Central memory CD8-positive, alpha-beta T cell (primary cell): ENCODE results near the gene ATP6V1B1.
"Not testable (repeated sequence)": the region's sequence is repeated elsewhere in the genome, so short reads cannot be mapped to it uniquely, and the experiment has no call there.

Experiments used
- ATAC-seq: fragments of 150-1000 bp; cut with Tn5 transposase; replicated peaks from 2 replicates; pipeline ENCODE4 v1.10.0; 2022; ENCODE audit warnings: mild to moderate bottlenecking, moderate FRiP score, moderate number of reproducible peaks; ENCODE audit not compliant: poor library complexity, severe bottlenecking; ENCODE audit errors: extremely low read depth
- DNase-seq, 2 donors: peaks; one replicate each; pipeline ENCODE4 v3.0.0; 2021; ENCODE audit warnings: low spot score in 2 of 2
- H3K27ac Mint-ChIP-seq: one replicate; pipeline ENCODE4 v1.8.0; 2022; ENCODE audit warnings: low read depth, mild to moderate bottlenecking, moderate library complexity, mixed read lengths
- H3K27me3 Mint-ChIP-seq: one replicate; pipeline ENCODE4 v1.8.0; 2022; ENCODE audit warnings: mixed read lengths
- H3K36me3 Mint-ChIP-seq: one replicate; pipeline ENCODE4 v1.8.0; 2022; ENCODE audit warnings: mild to moderate bottlenecking, moderate library complexity, mixed read lengths; ENCODE audit not compliant: insufficient read depth
- H3K4me1 Mint-ChIP-seq: one replicate; pipeline ENCODE4 v1.8.0; 2022; ENCODE audit warnings: mixed read lengths
- H3K4me3 Mint-ChIP-seq: one replicate; pipeline ENCODE4 v1.8.0; 2022; ENCODE audit warnings: mild to moderate bottlenecking, moderate library complexity, mixed read lengths
- H3K9me3 Mint-ChIP-seq: one replicate; pipeline ENCODE4 v1.8.0; 2022; ENCODE audit warnings: mixed read lengths

ATP6V1B1 gene

DNA sequence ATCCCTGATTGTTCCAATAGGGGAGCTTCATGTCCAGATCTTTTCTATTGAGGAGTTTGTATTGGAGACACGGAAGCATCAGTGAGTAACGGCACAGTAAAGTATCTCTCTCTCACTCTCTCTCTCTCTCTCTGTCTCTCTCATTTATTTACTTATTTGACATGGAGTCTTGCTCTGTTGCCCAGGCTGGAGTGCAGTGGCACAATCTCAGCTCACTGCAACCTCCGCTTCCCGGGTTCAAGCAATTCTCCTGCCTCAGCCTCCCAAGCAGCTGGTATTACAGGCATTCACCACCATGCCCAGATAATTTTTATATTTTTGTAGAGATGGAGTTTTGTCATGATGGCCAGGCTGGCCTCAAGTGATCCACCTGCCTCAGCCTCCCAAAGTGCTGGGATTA, 63.2 kb downstream of the ATP6V1B1 start:
- DNase-seq, H3K36me3 Mint-ChIP-seq, H3K9me3 Mint-ChIP-seq, H3K27ac Mint-ChIP-seq, H3K27me3 Mint-ChIP-seq, ATAC-seq, H3K4me3 Mint-ChIP-seq: not testable (repeated sequence)
- H3K4me1 Mint-ChIP-seq: peaks cover 18% of the 10 kb centered on the region

DNA sequence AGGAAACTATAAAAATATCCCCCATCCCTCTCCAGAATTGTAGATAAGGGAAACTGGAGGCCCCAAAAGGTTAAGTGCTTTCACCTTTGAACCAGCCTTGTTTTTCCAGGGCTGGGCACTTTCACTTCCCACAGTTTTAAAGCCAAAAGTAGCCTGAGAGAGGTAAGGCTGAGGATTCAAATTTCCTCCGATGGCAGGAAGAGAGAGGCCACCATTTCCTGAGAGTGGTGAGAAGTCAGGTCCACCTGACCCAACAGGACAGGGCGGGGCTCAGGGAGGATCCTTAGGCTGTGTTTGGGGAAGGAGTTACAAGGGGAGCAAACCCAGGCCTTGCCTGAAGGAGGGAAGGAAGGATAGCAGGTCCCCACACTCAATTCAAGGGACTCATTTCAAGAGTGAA, 63.7 kb downstream of the ATP6V1B1 start:
- H3K36me3 Mint-ChIP-seq: no peaks in the 10 kb centered on the region
- H3K9me3 Mint-ChIP-seq: no peaks in the 10 kb centered on the region
- no peak for DNase-seq

DNA sequence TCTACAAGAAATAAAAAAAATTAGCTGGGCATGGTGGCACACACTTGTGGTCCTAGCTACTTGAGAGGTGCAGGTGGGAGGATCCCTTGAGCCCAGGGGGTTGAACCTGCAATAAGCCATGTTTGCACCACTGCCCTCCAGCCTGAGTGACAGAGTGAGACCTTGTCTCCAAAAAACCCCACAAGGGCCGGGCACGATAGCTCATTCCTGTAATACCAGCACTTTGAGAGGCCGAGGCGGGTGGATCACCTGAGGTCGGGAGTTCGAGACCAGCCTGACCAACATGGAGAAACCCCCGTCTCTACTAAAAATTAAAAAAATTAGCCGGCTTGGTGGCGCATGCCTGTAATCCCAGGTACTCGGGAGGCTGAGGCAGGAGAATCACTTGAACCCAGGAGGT, 64.2 kb downstream of the ATP6V1B1 start:
- not testable (repeated sequence) for H3K36me3 Mint-ChIP-seq, ATAC-seq, H3K4me3 Mint-ChIP-seq, H3K9me3 Mint-ChIP-seq, H3K27me3 Mint-ChIP-seq, H3K27ac Mint-ChIP-seq, DNase-seq
- peaks cover 15% of the 10 kb centered on the region for H3K4me1 Mint-ChIP-seq

More for the DNA sequence above, 63.7 kb downstream of the ATP6V1B1 start:
- no peak for ATAC-seq
- Mint-ChIP-seq H3K27ac (no peak overlapping the region), H3K4me1 (peaks cover 15% of the 10 kb centered on the region), H3K4me3 (no peak overlapping the region), H3K27me3 (no peaks in the 10 kb centered on the region)

DNA sequence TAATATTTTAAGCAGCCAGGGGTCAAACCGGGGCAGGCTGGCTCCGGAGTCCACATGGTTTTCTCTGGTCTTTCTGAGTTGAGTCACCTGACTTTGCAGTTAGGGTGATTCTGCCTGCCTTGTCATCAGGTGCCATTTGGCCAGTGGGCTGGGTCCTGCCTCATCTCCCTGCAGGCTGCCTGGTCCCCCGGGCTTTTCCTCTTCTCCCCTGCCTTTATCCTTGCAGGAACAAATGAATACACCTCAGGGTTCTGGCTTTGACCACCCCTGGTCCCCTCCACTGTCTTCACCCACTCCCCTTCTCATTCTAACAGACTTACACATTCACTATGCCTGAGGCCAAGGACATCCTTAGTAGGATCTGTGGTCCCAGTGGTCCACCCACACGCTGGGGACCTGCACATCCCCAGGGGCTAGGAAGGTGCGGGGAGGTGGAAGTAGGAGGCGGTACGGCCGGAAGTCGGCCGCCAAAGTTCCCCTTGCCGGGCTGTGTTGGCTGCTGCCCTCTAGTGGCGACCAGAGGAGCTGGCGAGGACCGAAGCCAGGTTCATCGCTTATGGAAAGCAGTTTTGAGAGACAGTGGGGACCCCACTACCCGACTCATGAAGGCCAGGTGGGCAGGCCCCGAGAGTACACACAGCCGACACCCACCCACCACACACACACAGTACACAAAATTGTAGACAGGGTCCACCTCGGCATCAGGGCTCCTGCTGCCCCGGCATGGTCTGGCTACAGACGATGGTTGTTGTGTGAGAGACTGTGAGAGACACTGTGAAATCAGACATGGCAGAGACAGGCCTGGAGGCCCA, 65.3 kb downstream of the ATP6V1B1 start:
- DNase-seq (peak; percentile 62 to 70), ATAC-seq (peak; percentile 93)
- H3K4me1 Mint-ChIP-seq: peaks cover 8% of the 10 kb centered on the region
- H3K4me3 Mint-ChIP-seq: peak overlapping the region; percentile 69
- H3K9me3 Mint-ChIP-seq: no peaks in the 10 kb centered on the region
- no peaks in the 10 kb centered on the region for H3K36me3 Mint-ChIP-seq
- H3K27me3 Mint-ChIP-seq: no peaks in the 10 kb centered on the region
- no peak overlapping the region for H3K27ac Mint-ChIP-seq

DNA sequence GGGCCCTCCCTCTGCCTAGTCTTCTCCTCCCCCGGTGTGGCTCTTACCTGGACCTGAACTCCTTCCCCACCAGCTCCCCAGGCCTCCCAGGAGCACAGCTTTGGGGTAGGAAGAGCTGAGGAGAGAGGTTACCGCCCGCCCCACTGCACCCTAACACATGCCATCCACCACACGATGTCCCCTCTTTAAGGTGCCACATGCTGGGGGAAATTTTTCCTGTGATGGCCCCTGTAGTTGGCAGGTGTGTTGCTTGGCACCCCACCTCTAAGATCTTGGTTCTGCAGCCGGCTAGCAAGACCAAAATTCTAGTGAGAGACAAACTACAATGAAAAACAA, 65.9 kb downstream of the ATP6V1B1 start:
- Mint-ChIP-seq H3K4me1 (peaks cover 6% of the 10 kb centered on the region), H3K27ac (no peak overlapping the region), H3K36me3 (no peaks in the 10 kb centered on the region), H3K4me3 (no peak overlapping the region), H3K27me3 (no peaks in the 10 kb centered on the region), H3K9me3 (no peaks in the 10 kb centered on the region)
- no peak for ATAC-seq
- DNase-seq: no peak

DNA sequence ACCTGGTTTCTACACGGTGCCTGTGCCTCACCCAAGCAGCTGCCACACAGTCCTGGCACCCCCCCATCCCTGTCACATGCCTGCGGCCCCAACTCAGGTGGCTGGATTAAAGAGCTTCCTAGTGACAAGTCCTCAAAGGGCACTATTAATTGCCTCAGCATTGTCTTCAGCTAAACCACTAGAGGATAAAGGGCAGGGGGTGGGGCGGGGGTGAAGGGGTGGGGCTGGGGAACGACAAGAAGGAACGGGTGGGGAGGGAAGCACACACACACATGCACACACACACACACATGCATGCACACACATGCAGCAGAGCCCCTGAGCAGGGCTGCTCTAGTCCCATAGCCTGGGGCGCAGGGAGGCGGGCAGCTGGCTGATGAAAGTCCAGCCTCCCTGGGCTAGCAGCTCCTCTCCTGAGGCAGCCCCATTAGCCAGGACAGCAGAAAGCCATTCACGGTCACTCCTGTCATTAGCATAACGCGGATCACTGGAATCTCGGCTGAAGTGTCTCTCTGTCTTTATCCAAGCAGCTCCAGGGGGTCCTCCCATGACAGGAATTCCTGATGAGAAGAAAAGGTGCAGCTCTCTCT, 66.4 kb downstream of the ATP6V1B1 start:
- Mint-ChIP-seq H3K27ac (no peak overlapping the region), H3K4me3 (no peak overlapping the region), H3K27me3 (no peaks in the 10 kb centered on the region), H3K36me3 (no peaks in the 10 kb centered on the region), H3K4me1 (peaks cover 6% of the 10 kb centered on the region), H3K9me3 (no peaks in the 10 kb centered on the region)
- DNase-seq (no peak), ATAC-seq (no peak)

DNA sequence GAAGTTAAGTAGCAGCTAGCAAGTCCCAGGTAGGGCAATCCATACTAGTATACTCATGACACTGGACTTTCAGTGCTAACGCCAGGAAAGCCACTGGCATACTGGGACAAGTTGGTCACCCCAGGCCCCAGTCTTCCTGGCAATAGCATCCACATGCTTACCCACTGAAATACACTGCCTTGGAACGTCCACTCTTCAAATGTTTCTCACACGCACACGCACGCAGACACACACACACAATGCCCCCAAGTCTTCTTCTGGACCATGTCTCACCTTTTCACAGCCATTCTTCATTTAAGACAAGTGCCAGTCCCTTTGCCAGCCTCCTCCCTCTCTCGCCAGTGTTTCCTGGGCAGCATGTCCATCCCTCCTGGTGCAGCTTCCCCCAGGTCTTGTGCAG, 67.7 kb downstream of the ATP6V1B1 start:
- Mint-ChIP-seq H3K36me3 (no peaks in the 10 kb centered on the region), H3K9me3 (no peaks in the 10 kb centered on the region), H3K27ac (no peak overlapping the region), H3K27me3 (peaks cover 3% of the 10 kb centered on the region), H3K4me3 (no peak overlapping the region), H3K4me1 (peaks cover 6% of the 10 kb centered on the region)
- ATAC-seq (no peak), DNase-seq (no peak)

DNA sequence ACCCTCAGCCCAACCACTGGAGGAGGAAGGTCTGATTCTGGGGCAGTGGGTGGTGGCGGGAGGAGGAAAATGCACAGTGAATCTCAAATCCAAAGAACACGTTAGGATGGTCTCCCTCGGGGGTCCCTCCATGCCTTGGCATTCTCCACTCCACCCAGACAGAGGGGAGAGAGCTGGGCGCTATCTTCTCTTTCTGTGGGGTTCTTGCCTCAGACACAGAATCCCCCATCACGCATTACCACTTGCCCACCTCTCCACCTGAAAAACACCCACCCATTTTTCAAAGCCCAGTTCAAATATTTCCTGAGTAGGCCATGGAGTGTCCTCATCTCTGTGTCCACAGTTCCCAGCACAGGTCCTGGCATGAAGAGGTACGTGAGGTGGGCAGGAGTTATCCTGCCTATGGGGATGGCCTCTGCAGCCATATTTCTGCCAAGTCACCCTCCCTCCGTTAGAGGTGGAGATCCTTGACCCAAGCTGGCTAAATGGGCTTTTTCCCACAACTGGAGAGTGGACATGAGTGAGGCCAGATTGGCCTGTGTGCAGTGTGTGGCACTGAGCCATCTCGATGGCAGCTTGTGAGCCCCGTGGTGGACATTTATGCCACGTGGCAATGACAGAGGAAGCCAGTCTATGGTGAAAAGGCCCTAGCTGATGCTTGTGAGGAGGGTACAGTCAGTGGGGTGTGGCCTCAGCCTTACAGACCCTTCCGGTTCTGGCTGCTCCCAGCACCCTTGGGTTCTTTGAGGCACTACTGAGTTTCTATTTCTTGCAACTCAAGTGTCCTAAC, 68.5 kb downstream of the ATP6V1B1 start:
- Mint-ChIP-seq H3K4me1 (peaks cover 6% of the 10 kb centered on the region), H3K27me3 (peaks cover 10% of the 10 kb centered on the region), H3K27ac (no peak overlapping the region), H3K9me3 (no peaks in the 10 kb centered on the region), H3K4me3 (no peak overlapping the region), H3K36me3 (no peaks in the 10 kb centered on the region)
- ATAC-seq (no peak), DNase-seq (no peak)

DNA sequence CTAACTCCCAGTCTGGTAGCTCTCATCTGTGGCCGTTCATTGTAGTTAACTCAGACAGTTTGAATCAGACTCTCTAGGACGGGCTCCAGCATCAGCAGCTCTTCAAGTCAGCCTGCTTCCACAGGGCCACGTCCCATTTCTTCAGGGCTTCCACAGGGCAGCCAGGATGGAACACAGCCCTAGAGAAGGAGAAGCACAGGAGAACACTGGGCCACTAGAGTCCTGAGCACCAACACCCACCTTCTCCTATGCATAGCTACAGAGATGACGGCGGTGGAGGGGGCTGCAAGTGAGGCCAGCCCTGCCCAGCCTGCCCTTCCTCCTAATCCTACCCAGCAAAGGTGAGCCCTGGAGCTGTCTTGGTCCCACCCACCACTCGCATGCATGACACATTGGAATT, 69.2 kb downstream of the ATP6V1B1 start:
- Mint-ChIP-seq H3K4me3 (no peak overlapping the region), H3K27me3 (peaks cover 17% of the 10 kb centered on the region), H3K36me3 (no peaks in the 10 kb centered on the region), H3K9me3 (no peaks in the 10 kb centered on the region), H3K4me1 (peaks cover 6% of the 10 kb centered on the region), H3K27ac (no peak overlapping the region)
- ATAC-seq: no peak
- no peak for DNase-seq

DNA sequence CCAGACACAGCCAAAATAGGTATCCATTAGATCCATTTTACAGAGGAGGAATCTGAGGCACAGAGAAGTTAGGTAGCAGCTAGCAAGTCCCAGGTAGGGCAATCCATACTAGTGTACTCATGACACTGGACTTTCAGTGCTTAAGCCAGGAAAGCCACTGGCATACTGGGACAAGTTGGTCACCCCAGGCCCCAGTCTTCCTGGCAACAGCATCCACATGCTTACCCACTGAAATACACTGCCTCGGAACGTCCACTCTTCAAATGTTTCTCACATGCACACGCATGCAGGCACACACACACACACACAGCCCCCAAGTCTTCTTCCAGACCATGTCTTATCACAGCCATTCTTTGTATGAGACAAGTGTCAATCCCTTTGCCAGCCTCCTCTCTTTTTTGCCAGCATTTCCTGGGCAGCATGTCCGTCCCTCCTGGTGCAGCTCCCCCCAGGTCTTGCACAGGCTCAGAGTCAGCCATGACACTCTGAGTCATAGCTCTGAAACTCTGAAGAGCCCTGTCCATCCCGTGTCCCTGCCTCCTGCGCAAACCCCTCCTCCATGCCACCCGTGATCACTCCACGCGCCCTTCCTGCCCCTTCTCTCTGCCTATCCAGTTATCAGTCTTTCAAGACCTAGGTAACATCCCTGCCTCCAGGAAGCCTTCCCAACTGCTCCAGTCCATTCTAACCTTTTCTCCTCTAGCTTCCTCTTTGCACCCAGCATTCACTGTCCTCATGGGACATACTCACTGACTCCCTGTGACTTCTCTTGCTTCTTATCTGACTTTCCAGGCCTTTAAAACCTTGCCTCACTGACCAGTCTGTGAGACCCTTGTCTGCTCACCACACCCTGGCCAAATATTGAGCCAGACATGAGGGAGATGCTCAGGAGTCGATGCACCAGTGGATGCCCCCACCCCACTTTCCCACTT, 69.8 kb downstream of the ATP6V1B1 start:
- Mint-ChIP-seq H3K9me3 (no peaks in the 10 kb centered on the region), H3K27ac (no peak overlapping the region), H3K36me3 (no peaks in the 10 kb centered on the region), H3K27me3 (peaks cover 24% of the 10 kb centered on the region), H3K4me3 (no peak overlapping the region), H3K4me1 (peaks cover 6% of the 10 kb centered on the region)
- ATAC-seq (no peak), DNase-seq (no peak)

DNA sequence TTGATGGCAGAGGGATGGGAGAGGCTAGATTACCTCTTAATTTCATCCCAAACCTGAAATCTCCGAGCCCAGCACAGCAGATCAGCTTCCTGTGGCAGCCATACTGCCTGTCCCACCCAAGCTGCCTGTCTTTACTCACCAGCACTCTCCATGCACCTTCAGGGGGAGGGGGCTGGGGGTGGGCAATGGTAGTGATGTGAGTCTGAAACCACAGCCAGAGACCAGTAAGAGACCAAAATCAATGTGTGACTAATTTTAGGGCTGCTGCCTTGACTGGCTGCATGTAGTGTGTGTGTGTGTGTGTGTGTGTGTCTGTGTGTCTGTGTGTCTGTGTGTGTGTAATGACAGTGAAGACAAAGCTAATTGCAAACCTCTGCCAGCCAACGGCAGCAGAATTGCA, 70.6 kb downstream of the ATP6V1B1 start:
- H3K4me1 Mint-ChIP-seq: no peaks in the 10 kb centered on the region
- H3K4me3 Mint-ChIP-seq: no peak overlapping the region
- peaks cover 32% of the 10 kb centered on the region for H3K27me3 Mint-ChIP-seq
- no peaks in the 10 kb centered on the region for H3K9me3 Mint-ChIP-seq
- no peaks in the 10 kb centered on the region for H3K36me3 Mint-ChIP-seq
- ATAC-seq (no peak), DNase-seq (no peak)
- no peak overlapping the region for H3K27ac Mint-ChIP-seq
